Glutamatergic neuron (in vitro differentiated cells): Measurements from ENCODE around the gene DCTN2. TPM values are rescaled to one million over a fixed set of nuclear protein-coding genes. Genes with fewer than 3 reads are reported as not detected.

Experiments
- DNase-seq: peaks from one replicate; pipeline ENCODE4 v3.0.0; 2022
- H3K27ac Mint-ChIP-seq: one replicate; pipeline ENCODE4 v1.8.0; 2020; ENCODE audit warnings: mild to moderate bottlenecking, mixed read lengths, inconsistent platforms; ENCODE audit not compliant: unreplicated experiment
- H3K27me3 Mint-ChIP-seq: one replicate; pipeline ENCODE4 v1.8.0; 2020; ENCODE audit warnings: mild to moderate bottlenecking, moderate library complexity, mixed read lengths, inconsistent platforms; ENCODE audit not compliant: unreplicated experiment
- H3K36me3 Mint-ChIP-seq: one replicate; pipeline ENCODE4 v1.8.0; 2020; ENCODE audit warnings: mild to moderate bottlenecking, mixed read lengths, inconsistent platforms; ENCODE audit not compliant: unreplicated experiment
- H3K4me1 Mint-ChIP-seq: one replicate; pipeline ENCODE4 v1.8.0; 2020; ENCODE audit warnings: mild to moderate bottlenecking, low read depth, mixed read lengths, inconsistent platforms; ENCODE audit not compliant: unreplicated experiment
- H3K4me3 Mint-ChIP-seq: one replicate; pipeline ENCODE4 v1.8.0; 2020; ENCODE audit warnings: mild to moderate bottlenecking, mixed read lengths, inconsistent platforms; ENCODE audit not compliant: unreplicated experiment
- H3K9me3 Mint-ChIP-seq: one replicate; pipeline ENCODE4 v1.8.0; 2020; ENCODE audit warnings: mild to moderate bottlenecking, moderate library complexity, mixed read lengths, inconsistent platforms; ENCODE audit not compliant: unreplicated experiment
- total RNA-seq: library from RNA; stranded (reverse); fragmentation: NEBNext Ultra II Directional; extraction: Animal tissue kit (Norgen Biotek cat#: 25700); gene quantifications from one replicate; pipeline ENCODE4 v1.2.1, GENCODE V29; 2021; ENCODE audit not compliant: unreplicated experiment
- TF ChIP-seq, protein P1 (sequence below): fragments of 200-600 bp; sonication (generic); IDR thresholded peaks from one replicate; pipeline ENCODE4 v1.5.0; 2021; ENCODE audit not compliant: partially characterized antibody, unreplicated experiment

The DCTN2 gene
- total RNA-seq, 1 donor from 2014 or later, result 484 TPM

DNA sequence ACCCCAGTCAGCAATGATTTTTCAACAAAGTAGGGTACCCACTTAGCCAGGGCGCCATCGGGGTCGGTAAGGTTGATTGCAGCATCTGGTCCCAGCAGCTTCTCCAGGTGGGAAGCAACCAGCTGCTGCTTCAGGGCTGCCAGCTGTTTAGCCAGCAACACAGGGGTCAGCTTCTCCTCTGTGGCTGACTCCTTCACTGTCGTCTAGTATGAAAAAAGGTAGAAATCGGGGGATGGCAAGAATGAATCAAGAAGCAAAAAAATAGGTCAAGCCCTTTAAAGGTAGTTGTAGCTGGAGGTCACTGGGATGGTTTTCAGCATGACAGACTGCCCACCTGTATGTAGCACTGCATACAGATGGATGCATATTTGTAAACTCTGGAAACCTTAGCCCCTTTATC lies 12.7 kb downstream of the DCTN2 start:
- DNase-seq, result no peak
- peaks cover 35% of the 10 kb centered on the region for H3K4me1 Mint-ChIP-seq
- H3K36me3 Mint-ChIP-seq, result peaks cover 19% of the 10 kb centered on the region
- TF ChIP-seq, protein P1, sequence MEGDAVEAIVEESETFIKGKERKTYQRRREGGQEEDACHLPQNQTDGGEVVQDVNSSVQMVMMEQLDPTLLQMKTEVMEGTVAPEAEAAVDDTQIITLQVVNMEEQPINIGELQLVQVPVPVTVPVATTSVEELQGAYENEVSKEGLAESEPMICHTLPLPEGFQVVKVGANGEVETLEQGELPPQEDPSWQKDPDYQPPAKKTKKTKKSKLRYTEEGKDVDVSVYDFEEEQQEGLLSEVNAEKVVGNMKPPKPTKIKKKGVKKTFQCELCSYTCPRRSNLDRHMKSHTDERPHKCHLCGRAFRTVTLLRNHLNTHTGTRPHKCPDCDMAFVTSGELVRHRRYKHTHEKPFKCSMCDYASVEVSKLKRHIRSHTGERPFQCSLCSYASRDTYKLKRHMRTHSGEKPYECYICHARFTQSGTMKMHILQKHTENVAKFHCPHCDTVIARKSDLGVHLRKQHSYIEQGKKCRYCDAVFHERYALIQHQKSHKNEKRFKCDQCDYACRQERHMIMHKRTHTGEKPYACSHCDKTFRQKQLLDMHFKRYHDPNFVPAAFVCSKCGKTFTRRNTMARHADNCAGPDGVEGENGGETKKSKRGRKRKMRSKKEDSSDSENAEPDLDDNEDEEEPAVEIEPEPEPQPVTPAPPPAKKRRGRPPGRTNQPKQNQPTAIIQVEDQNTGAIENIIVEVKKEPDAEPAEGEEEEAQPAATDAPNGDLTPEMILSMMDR, result no peak
- H3K27me3 Mint-ChIP-seq, result peaks cover 8% of the 10 kb centered on the region
- H3K4me3 Mint-ChIP-seq, result no peak overlapping the region
- H3K27ac Mint-ChIP-seq, result peak overlapping the region; percentile 87
- H3K9me3 Mint-ChIP-seq, result peaks cover 10% of the 10 kb centered on the region

DNA sequence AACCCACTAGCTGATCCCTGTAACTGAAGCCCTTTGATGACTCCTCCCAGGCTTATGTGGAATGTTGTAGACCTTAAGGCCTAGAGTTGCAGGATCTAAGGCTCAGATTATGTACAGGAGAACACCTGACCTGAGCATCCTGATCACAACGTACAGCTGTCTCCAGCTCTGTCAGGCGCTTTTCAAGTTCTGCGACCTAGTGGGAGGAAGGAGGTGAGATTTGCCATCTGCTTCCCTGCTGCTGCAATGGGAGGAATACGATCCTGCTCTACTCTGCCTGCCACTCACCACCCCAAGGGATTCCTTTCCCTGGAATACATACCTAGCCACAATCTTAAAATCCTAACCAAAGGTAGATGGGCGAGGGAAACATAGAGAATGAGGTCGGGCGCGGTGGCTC lies 13.9 kb downstream of the DCTN2 start:
- peaks cover 13% of the 10 kb centered on the region for H3K9me3 Mint-ChIP-seq

DNA sequence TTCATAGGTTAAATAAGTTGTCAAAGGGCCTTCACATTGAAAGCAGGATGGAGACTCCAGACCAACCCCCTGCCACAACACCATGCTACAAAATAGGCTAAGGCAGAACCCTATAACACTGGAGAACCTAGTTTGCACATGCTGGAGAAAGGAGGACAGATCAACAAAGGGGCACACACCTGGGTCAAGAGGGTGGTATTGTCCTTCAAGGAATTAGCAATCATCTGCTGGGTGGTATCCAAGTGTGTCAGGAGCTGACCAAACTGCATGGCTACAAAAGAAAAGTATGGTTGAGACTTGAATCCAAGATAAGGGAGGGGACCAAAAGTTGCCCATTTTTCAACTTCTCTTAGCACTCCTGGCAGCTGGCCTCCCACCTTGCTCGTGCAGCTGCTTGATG lies 15.2 kb downstream of the DCTN2 start:
- TF ChIP-seq, protein P1, result no peak
- H3K4me1 Mint-ChIP-seq, result peaks cover 30% of the 10 kb centered on the region
- peaks cover 13% of the 10 kb centered on the region for H3K9me3 Mint-ChIP-seq
- H3K36me3 Mint-ChIP-seq, result peaks cover 8% of the 10 kb centered on the region
- peak overlapping the region; percentile 87 for H3K27ac Mint-ChIP-seq
- H3K27me3 Mint-ChIP-seq, result peaks cover 6% of the 10 kb centered on the region
- H3K4me3 Mint-ChIP-seq, result no peak overlapping the region
- DNase-seq, result no peak

More for the DNA sequence above, 13.9 kb downstream of the DCTN2 start:
- no peak for DNase-seq
- H3K4me3 Mint-ChIP-seq, result peak overlapping the region; percentile 52
- peak overlapping the region; percentile 87 for H3K27ac Mint-ChIP-seq
- peaks cover 30% of the 10 kb centered on the region for H3K4me1 Mint-ChIP-seq
- H3K36me3 Mint-ChIP-seq, result peaks cover 11% of the 10 kb centered on the region
- H3K27me3 Mint-ChIP-seq, result peaks cover 6% of the 10 kb centered on the region
- TF ChIP-seq, protein P1, result no peak

DNA sequence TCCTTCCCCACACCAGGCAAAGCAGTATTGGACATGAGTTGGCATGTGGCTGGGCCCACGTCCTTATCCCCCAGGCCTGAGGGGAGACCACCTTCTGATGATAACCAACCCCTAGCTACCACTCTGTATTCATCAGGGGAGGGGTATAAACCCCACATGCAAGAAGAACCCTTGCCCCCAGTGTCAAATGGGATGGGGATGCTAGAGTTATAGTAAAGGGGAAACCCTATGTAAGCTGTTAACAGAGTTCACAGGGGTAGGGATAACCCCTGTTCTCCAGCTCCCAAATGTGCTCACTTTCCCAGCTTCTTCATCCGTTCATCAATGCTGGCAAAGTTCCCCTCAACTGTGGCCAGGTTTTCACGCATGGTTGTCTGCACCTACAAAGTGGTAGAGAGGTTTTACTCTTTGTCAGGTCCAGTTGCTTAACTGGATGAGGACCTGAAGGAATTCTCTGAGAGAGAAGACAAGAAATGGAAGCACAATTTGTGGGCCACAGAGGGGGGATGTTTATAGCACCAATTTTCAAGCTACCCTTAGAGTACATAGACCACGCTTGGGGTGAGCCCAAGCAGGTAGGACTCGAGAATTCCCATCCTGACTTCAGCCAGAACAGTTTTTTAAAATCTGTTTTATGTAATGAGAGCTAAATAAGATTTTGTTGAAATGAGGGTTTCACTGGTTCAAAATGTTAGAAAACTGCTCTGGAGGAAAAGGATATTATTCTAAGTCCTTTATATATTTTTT lies 16.4 kb downstream of the DCTN2 start:
- TF ChIP-seq, protein P1, result no peak
- Mint-ChIP-seq H3K9me3 (peaks cover 12% of the 10 kb centered on the region), H3K4me3 (peak overlapping the region; percentile 11), H3K27ac (peak overlapping the region; percentile 91), H3K36me3 (peaks cover 8% of the 10 kb centered on the region), H3K27me3 (peaks cover 6% of the 10 kb centered on the region), H3K4me1 (peaks cover 28% of the 10 kb centered on the region)
- no peak for DNase-seq

DNA sequence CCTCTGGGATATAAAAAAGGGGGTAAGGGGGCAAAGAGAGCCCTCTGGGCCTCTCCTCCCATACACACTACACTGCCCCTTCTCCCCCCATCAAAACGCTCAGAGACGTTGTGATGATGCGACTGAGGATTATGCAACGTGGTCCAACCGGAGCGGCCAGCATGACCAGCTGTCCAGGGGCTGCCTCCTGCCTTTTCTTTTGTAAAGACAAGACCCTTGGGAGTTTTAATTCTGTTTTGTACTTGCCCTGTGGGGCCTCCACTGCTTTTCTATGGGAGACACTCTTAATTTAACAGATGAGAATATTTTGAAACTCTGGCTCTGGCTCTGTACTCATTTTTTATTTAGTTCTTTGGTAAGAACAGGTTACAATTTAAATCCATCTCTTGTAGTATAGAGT lies 17.2 kb downstream of the DCTN2 start:
- Mint-ChIP-seq H3K27me3 (peaks cover 9% of the 10 kb centered on the region), H3K36me3 (peaks cover 8% of the 10 kb centered on the region), H3K9me3 (peaks cover 11% of the 10 kb centered on the region), H3K27ac (peak overlapping the region; percentile 91), H3K4me3 (peak overlapping the region; percentile 65), H3K4me1 (peaks cover 31% of the 10 kb centered on the region)
- DNase-seq, result peak; percentile 61
- TF ChIP-seq, protein P1, result no peak
